Measurements from ENCODE around the gene TYRP1.

DNA sequence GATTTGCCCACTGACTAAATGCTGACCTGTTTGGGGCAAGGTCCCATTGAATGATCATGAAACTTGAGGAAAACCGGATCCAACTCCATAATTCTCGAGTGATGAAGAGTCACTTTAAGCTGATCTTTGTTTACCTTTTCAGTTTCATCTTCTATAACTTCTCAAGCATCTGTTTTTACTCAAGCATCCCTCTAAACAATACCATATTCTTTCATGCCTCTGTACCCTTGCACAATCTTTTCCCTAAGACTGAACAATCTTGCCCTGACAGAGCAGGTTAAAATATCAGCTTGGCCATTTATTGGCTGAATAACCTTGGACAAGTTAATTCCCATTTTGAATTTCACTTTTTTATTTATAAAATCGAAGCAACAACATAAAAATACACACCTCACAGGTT, 39.8 kb downstream of the TYRP1 start:
- TF ChIP-seq YY1 (IDR thresholded peaks at IDR 0.05; ENCODE audit: insufficient read depth, insufficient read length) (no peak), ZNF274 (IDR thresholded peaks at IDR 0.05; ENCODE audit: low read depth, low read length) (no peak), SUZ12 (IDR thresholded peaks at IDR 0.05; ENCODE audit: extremely low read depth, insufficient read depth, insufficient read length) (no peak)

All from NT2/D1 (cell line).